GM13976 (cell line): ENCODE results near the gene JTB.
A peak's percentile ranks its signal among the peaks of the same experiment; 100 is the strongest.
"Not testable (repeated sequence)": the region's sequence is repeated elsewhere in the genome, so short reads cannot be mapped to it uniquely, and the experiment has no call there.

Experiments used
- DNase-seq: peaks from one replicate; pipeline ENCODE4 v3.0.0; 2012; ENCODE audit warnings: low spot score
- in situ Hi-C: fragments of 300-500 bp; cut with MboI; formaldehyde crosslinking; loops from one replicate; pipeline ENCODE4 v1.12.0; 2022; ENCODE audit warnings: low sequenced_read_pairs, mixed read lengths, inconsistent platforms; ENCODE audit not compliant: unreplicated experiment
- TF ChIP-seq, protein P1 (sequence below): IDR thresholded peaks from 2 replicates; pipeline ENCODE4 v1.5.1; 2012; ENCODE audit warnings: borderline replicate concordance, mild to moderate bottlenecking; ENCODE audit not compliant: insufficient read depth; ENCODE audit errors: extremely low read depth, missing control alignments, control extremely low read depth

The JTB gene

DNA sequence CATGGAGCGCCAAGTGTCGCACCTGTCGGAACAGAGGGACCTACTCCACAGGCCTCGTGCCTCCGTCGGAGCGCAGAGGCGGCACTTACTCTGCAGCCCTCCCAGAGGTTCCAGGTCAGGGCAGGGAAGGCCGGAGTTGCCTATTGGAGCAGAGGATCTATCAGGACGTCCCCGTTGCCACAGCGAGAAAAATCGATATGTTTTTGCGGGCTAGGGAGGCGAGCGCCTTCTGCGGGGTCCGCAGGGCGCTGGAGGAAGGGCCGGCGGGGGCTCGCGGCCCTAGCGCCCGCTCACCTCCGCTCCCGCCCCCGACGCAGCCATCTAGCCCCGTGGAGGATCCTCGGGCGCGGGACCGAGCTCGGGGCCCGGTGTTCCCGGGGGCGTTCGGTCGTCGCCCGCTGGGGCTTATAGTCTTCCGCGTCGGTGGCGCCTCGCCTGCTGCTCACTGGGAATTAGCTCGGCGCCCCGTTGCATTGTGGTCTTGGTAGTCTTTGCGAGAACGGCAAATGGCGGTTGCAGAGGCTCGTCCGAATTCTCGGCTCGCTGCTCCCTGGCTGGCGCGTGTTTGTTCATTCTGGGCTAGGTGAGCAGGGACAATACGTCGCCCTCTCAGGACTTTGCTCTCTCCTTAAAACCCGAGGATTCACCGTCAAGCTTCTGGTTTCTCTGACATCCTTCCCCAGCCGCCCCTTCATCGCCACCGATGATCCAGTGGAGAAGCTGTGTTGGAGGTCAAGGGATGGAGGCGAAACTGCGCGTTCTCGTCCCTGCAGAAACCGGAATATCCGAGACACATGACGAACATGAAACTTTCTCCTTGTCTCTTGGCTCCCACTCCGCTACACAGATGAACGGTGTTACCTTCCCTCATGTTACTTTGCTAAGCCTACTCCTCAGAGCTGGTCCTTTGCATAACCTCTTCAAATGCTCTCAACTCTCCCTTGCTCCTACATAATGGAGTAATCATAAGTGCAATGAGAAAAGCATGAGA lies at the start of gene JTB:
JTB (minus strand) TSS at position 425 of the 991 bp plus-strand sequence; CDS start at position 3, 422 bp downstream.
- TF ChIP-seq, protein P1, sequence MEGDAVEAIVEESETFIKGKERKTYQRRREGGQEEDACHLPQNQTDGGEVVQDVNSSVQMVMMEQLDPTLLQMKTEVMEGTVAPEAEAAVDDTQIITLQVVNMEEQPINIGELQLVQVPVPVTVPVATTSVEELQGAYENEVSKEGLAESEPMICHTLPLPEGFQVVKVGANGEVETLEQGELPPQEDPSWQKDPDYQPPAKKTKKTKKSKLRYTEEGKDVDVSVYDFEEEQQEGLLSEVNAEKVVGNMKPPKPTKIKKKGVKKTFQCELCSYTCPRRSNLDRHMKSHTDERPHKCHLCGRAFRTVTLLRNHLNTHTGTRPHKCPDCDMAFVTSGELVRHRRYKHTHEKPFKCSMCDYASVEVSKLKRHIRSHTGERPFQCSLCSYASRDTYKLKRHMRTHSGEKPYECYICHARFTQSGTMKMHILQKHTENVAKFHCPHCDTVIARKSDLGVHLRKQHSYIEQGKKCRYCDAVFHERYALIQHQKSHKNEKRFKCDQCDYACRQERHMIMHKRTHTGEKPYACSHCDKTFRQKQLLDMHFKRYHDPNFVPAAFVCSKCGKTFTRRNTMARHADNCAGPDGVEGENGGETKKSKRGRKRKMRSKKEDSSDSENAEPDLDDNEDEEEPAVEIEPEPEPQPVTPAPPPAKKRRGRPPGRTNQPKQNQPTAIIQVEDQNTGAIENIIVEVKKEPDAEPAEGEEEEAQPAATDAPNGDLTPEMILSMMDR, result no peak
- DNase-seq, result peak; percentile 93
- in situ Hi-C loops, result no loop called here

DNA sequence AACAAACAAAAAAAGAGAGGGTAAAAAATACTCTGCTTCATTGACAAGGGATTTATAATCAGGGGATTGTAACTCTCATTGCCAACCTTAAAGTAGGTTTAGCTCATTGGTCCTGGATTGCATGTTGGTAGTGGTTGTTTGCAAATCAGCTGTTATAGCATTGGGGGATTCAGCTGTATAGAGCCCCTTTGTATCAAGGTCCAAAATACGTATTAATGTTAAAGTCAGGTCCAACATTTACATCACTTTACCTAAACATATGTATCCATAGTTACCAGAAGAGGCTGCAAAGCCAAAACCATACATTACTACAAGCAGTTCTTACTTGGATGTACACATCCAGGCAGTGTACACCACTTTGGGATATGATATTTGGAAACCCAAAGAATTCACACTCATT lies 42.5 kb upstream of the JTB start:
- TF ChIP-seq, protein P1, result no peak
- DNase-seq, result no peak
- in situ Hi-C loops, result no loop called here

DNA sequence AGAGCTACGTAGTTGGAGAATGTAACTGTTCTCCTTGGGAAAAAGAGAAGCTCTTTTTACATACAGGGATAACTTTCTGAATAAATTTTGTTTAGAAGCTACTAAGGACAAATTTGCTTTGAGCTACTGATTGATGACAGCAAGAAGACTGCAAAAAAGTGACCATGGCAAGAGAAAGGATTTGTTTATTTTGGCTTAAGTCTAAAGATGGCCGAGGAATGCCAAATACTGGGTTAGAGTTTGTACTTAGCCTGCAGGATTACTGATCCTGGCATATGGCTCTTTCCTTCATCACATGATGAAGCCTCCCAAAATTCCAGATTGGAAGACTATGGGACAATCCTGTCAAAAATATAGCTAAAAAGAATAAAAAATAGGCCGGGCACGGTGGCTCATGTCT lies 41.8 kb upstream of the JTB start:
- in situ Hi-C loops, result no loop called here
- TF ChIP-seq, protein P1, result no peak
- DNase-seq, result no peak

DNA sequence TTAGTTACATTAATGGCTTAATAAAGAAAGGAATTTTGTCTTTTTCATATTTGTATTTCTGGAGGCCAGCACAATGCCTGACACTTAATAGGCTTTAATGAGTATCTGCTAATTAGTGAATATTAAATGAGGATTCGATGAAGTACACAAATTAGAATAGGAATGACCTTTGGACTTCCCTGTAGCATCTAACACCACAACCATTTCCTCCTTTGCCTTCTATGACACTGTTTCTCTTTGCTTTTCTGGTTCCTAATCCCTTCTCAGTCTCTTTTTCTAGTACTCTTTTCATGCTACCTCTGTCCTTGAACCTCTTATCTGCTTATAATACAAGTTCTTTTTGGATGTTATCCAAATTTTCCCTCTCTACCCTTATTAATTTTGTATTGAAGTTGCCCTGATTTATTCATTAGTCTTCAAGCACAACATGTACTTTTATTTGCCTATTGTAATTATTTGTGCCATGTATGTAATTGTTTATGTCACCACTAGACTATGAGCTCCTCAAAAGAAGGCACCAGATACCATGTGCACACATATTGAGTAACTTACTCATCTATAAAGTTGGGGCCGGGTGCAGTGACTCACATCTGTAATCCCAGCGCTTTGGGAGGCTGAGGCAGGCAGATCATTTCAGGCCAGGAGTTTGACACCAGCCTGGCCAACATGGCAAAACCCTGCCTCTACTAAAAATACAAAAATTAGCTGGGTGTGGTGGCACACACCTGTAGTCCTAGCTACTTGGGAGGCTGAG lies 36.9 kb upstream of the JTB start:
- TF ChIP-seq, protein P1, result no peak
- in situ Hi-C loops, result no loop called here
- DNase-seq, result no peak

DNA sequence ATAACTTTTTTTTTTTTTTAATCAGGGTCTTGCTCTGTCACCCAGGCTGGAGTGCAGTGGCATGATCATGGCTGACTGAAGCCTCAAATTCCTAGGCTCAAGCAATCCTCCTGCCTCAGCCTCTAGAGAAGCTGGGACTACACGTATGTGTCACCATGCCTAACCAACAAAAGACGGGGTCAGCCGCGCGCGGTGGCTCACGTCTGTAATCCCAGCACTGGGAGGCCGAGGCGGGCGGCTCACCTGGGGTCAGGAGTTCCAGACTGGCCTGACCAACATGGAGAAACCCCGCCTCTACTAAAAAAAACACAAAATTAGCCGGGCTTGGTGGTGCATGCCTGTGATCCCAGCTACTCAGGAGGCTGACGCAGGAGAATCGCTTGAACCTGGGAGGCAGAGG lies 35.1 kb upstream of the JTB start:
- in situ Hi-C loops, DNase-seq: not testable (repeated sequence)

DNA sequence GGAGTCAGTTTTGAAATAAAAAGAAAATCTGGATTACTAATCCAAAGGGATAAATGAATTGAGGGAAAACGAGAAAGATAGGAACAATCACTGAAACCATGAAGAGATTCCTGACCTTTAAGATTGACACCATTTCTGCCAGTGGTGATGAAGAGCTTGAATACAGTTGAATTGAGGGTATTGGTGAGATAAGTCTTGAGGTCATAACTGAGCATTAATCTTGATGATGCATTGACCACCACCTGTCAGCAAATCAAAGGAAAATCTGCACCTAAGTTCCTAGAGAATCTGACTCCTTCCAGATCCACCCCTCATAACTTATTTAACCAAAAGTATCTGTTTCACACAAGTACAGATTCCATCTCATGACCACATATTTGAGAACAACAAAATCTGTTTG lies 34.7 kb upstream of the JTB start:
- TF ChIP-seq, protein P1, result no peak
- in situ Hi-C loops, result no loop called here

DNA sequence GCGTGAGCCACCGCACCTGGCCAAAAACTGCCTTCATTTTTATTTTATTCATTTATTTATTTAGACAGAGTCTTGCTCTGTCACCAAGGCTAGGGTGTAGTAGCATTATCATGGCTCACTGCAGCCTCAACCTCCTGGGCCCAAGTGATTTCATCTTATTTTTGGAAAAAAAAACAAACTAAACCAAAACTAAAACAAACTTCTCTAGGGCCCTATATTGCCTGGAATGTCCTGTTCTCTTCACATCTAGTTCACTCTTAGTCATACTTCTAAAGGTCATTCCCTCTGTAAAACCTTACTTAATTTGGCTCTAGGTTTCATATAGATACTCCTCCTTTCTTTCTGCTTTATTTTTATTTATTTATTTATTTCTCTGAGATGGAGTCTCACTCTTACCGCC lies 28.7 kb upstream of the JTB start:
- in situ Hi-C loops, result no loop called here
- DNase-seq, result no peak
- TF ChIP-seq, protein P1, result no peak

More for the DNA sequence above, 34.7 kb upstream of the JTB start:
- no peak for DNase-seq
